RWPE1 (cell line): ENCODE results near the gene CTTNBP2.

Experiments used
- CTCF ChIA-PET: fragments of 350-600 bp; sonication (Branson Sonifier 250); formaldehyde crosslinking; extraction: SDS; loops from one replicate; lab custom pipeline; 2021; lab: Yijun Ruan, JAX
- POLR2A ChIA-PET: fragments of 400-600 bp; formaldehyde crosslinking; extraction: SDS; loops from one replicate; lab custom pipeline; 2020; ENCODE audit warnings: antibody characterized with exemption; ENCODE audit not compliant: low non-redundant PET; lab: Yijun Ruan, JAX
- DNase-seq: peaks from one replicate; pipeline ENCODE4 v3.0.0; 2012; ENCODE audit warnings: low spot score
- H3K27ac ChIP-seq: fragments of 450-650 bp; 2 replicates; pipeline ENCODE4 v1.5.1; 2017
- TF ChIP-seq, protein P1 (sequence below): fragments of 450-650 bp; conservative IDR thresholded peaks from 2 replicates; pipeline ENCODE4 v1.5.1; 2017; ENCODE audit warnings: low read depth, mild to moderate bottlenecking

Gene CTTNBP2

DNA sequence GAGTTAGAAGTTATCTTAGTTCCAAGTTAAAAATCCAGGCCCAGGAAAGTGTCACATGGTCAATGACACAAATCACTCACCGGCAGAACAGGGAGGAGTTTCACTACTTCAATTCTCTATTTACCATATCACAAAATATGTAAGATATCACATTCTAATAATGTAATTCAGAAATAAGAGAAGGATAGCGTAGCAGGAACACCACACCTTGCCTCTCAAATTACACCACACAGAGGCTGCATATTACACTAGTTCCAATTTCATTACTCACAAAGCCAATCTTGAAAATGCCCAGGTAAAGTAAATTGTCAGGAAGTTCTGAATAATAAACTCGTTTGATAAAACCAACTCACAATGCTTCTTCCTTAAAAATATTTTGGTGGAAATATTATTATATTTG, 169.2 kb downstream of the CTTNBP2 start:
- TF ChIP-seq, protein P1, sequence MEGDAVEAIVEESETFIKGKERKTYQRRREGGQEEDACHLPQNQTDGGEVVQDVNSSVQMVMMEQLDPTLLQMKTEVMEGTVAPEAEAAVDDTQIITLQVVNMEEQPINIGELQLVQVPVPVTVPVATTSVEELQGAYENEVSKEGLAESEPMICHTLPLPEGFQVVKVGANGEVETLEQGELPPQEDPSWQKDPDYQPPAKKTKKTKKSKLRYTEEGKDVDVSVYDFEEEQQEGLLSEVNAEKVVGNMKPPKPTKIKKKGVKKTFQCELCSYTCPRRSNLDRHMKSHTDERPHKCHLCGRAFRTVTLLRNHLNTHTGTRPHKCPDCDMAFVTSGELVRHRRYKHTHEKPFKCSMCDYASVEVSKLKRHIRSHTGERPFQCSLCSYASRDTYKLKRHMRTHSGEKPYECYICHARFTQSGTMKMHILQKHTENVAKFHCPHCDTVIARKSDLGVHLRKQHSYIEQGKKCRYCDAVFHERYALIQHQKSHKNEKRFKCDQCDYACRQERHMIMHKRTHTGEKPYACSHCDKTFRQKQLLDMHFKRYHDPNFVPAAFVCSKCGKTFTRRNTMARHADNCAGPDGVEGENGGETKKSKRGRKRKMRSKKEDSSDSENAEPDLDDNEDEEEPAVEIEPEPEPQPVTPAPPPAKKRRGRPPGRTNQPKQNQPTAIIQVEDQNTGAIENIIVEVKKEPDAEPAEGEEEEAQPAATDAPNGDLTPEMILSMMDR = no peak
- CTCF ChIA-PET = interaction anchor here (1.0 kb wide), 1 partner anchor 245 kb away, joined by 3 read pairs; no protein-coding TSS in a partner anchor
- no peak for DNase-seq
- H3K27ac ChIP-seq = no peak overlapping the region
- POLR2A ChIA-PET = no interaction called here

DNA sequence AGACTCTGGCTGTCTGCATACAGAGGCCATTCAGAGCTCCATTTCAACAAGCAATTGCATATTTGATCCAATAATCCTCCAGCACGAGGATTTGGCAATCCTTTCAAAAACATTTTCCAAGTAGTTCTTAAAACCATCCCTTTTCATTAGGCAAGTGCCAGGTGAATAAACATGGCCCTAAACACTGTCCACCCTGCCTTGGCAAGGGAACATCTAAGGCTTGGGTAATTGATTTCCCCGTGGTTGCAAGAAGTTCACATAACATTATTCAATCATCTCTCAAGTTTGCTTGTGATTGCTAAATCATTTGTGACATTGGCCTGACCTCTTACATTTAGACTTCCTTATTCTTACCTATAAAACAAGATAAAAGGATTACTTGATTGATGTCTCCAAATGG, 175.2 kb downstream of the CTTNBP2 start:
- TF ChIP-seq, protein P1 = no peak
- no peak overlapping the region for H3K27ac ChIP-seq
- CTCF ChIA-PET = interaction anchor here (0.6 kb wide), 1 partner anchor 12 kb away, joined by 3 read pairs; no protein-coding TSS in a partner anchor
- DNase-seq = no peak
- POLR2A ChIA-PET = no interaction called here

DNA sequence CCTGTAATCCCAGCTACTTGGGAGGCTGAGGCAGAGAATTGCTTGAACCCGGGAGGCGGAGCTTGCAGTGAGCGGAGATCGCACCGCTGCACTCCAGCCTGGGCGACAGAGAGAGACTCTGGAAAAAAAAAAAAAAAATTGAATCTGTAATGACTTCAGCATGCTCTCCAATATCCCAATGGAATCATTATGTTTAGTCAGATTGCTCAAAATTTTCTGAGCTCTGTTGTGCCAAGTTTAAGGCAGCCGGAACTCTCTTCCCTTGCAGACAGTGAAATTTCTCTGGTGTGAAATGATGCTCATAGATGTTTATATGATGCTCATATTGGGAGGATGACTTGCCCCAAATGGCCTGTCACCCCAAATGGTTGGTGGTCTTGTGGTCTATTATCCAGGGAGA, 180.9 kb downstream of the CTTNBP2 start:
- CTCF ChIA-PET = no interaction called here
- TF ChIP-seq, protein P1 = no peak
- no peak for DNase-seq
- POLR2A ChIA-PET = no interaction called here
- no peak overlapping the region for H3K27ac ChIP-seq

DNA sequence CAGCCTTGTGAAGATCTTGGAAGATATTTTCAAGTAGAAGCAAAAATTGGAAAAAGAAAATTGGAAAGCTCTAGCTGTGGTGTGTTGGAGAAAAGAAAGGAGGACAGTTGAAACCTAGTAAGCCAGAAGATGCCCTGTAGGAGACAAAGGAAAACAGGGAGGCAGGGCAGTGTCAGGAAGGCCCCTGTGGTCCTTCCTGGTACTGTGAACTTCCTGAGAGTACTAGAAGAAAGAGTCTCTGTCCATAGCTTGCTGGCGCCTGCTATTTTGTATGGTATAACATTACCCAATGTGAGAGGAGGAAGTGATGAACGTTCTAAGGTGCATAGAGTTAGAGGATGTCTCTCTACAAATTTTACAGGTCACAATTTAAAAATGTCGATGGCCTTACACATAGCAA, 183.1 kb downstream of the CTTNBP2 start:
- ChIA-PET CTCF (no interaction called here), POLR2A (no interaction called here)
- TF ChIP-seq, protein P1 = no peak
- no peak overlapping the region for H3K27ac ChIP-seq
- no peak for DNase-seq

DNA sequence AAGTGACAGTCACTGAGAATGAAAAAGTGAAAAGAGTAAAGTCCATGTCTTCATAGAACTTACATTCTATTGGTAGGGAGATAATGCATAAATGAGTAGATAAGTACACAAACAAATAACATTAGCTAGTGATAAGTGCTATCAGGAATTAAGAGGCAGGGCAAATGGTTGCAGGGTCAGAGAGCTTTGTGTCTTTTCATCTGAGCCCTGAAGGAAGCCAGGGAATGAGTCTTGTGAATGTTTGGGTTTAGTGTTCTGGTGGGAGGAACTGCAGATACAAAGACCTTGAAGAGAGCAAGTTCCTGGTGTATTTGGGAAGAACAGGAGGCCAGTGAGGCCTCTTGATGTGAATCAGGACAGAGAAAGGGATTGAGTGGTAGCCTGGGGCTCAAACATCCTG, 183.8 kb downstream of the CTTNBP2 start:
- CTCF ChIA-PET = no interaction called here
- DNase-seq = no peak
- H3K27ac ChIP-seq = no peak overlapping the region
- POLR2A ChIA-PET = no interaction called here
- TF ChIP-seq, protein P1 = no peak

DNA sequence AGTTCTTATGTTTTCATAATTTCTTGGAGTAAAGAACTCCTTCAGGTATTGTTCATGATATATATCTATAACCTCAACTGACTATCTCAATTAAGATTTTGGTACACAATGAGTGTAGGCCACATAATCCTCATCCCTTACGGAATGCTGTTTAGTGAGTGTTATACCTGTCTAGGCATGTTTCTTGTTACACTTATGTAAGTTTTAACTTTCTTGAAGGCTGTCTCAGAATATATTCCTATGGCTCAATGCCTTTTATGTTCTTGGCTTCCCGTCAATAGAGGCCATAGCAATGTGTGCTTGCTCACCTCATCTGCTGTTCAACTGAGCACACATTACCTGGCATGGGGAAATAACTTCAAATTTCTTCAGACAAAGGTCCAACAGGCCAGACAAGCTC, 185.1 kb downstream of the CTTNBP2 start:
- POLR2A ChIA-PET = no interaction called here

More for the DNA sequence above, 185.1 kb downstream of the CTTNBP2 start:
- peak; percentile 24 for DNase-seq
- TF ChIP-seq, protein P1 = no peak
- CTCF ChIA-PET = no interaction called here
- no peak overlapping the region for H3K27ac ChIP-seq
